Prostate gland (tissue), 1 donor: Measurements from ENCODE around the gene KRTAP1-3.

Experiments
- POLR2A ChIP-seq: fragments of 450-650 bp; IDR thresholded peaks from one replicate; pipeline ENCODE4 v1.6.1; 2016; ENCODE audit warnings: antibody characterized with exemption, mild to moderate bottlenecking
- POLR2AphosphoS5 ChIP-seq: sonication (generic); formaldehyde crosslinking; IDR thresholded peaks from one replicate; pipeline ENCODE4 v1.6.1; 2017; ENCODE audit warnings: antibody characterized with exemption

- TF ChIP-seq POLR2AphosphoS5, result no peak
- TF ChIP-seq POLR2A, result no peak
Measured at GRCh38 chr17:41061964-41062363, 27.3 kb upstream of the KRTAP1-3 start.
